IMR-90 (cell line): Measurements from ENCODE around the gene CFAP58. TPM values are rescaled to one million over a fixed set of nuclear protein-coding genes. Genes with fewer than 3 reads are reported as not detected.

Experiments used
- ATAC-seq: fragments of 200-7000 bp; cut with Tn5 transposase; 2 replicates; pipeline ENCODE4 v1.9.1; 2020; ENCODE audit warnings: low read depth, mild to moderate bottlenecking, moderate library complexity
- BruUV-seq: library from RNA; stranded (reverse); fragments of 400-500 nt; replicated peaks from 2 replicates; lab custom pipeline; 2021; lab: Mats Ljungman, UMichigan
- CTCF ChIA-PET: fragments of 300-600 bp; formaldehyde crosslinking; extraction: SDS; loops from one replicate; lab custom pipeline; 2021; ENCODE audit warnings: antibody characterized with exemption; lab: Yijun Ruan, JAX
- POLR2A ChIA-PET: fragments of 300-600 bp; sonication (Branson Sonifier 250); formaldehyde crosslinking; loops from one replicate; lab custom pipeline; 2022; ENCODE audit warnings: antibody characterized with exemption; ENCODE audit not compliant: unreplicated experiment; lab: Charles Lee
- DNase-seq: peaks from one replicate; pipeline ENCODE4 v3.0.0; 2013
- H2AFZ ChIP-seq: replicated peaks from 2 replicates; pipeline ENCODE3; 2013; ENCODE audit warnings: low read length, mild to moderate bottlenecking; ENCODE audit not compliant: poor library complexity
- H2AK5ac ChIP-seq: 2 replicates; pipeline ENCODE4 v1.6.1; 2013; ENCODE audit warnings: low read depth, low read length, inconsistent platforms
- H2AK9ac ChIP-seq: replicated peaks from 2 replicates; pipeline ENCODE3; 2013; ENCODE audit warnings: mild to moderate bottlenecking, low read depth, low read length, moderate library complexity; ENCODE audit not compliant: poor library complexity
- H2BK120ac ChIP-seq: 2 replicates; pipeline ENCODE4 v1.6.1; 2013; ENCODE audit warnings: low read depth, low read length, inconsistent platforms
- H2BK15ac ChIP-seq: 3 replicates; pipeline ENCODE4 v1.6.1; 2013; ENCODE audit warnings: low read depth, low read length, inconsistent platforms
- H2BK20ac ChIP-seq: 2 replicates; pipeline ENCODE4 v1.6.1; 2013; ENCODE audit warnings: low read depth, mild to moderate bottlenecking, inconsistent platforms, low read length, moderate library complexity
- H2BK5ac ChIP-seq: 2 replicates; pipeline ENCODE4 v1.6.1; 2013; ENCODE audit warnings: mild to moderate bottlenecking, low read depth, low read length, inconsistent platforms; ENCODE audit not compliant: poor library complexity, severe bottlenecking
- H3K14ac ChIP-seq: replicated peaks from 2 replicates; pipeline ENCODE4 v1.6.1; 2013; ENCODE audit warnings: low read depth, low read length, inconsistent platforms
- H3K18ac ChIP-seq: 2 replicates; pipeline ENCODE4 v1.6.1; 2013; ENCODE audit warnings: low read depth, low read length, control low read depth
- H3K23ac ChIP-seq: 2 replicates; pipeline ENCODE4 v1.6.1; 2013; ENCODE audit warnings: low read depth, low read length, inconsistent platforms
- H3K27ac ChIP-seq: 2 replicates; pipeline ENCODE4 v1.5.1; 2013; ENCODE audit warnings: mild to moderate bottlenecking, control low read depth, low read length; ENCODE audit not compliant: insufficient read depth
- H3K27me3 ChIP-seq: 2 replicates; pipeline ENCODE4 v1.6.1; 2013; ENCODE audit warnings: low read length; ENCODE audit not compliant: control insufficient read depth, insufficient read depth
- H3K36me3 ChIP-seq: 2 replicates; pipeline ENCODE4 v1.6.1; 2013; ENCODE audit warnings: low read length, mixed read lengths; ENCODE audit not compliant: control insufficient read depth, insufficient read depth
- H3K4ac ChIP-seq: 2 replicates; pipeline ENCODE4 v1.6.1; 2013; ENCODE audit warnings: low read depth, low read length, inconsistent platforms
- H3K4me1 ChIP-seq: 2 replicates; pipeline ENCODE4 v1.6.1; 2013; ENCODE audit warnings: low read length, mixed read lengths; ENCODE audit not compliant: control insufficient read depth, insufficient read depth
- H3K4me2 ChIP-seq: 2 replicates; pipeline ENCODE4 v1.6.1; 2013; ENCODE audit warnings: low read depth, mild to moderate bottlenecking, control low read depth, low read length, moderate library complexity
- H3K4me3 ChIP-seq: 2 replicates; pipeline ENCODE4 v1.5.1; 2013; ENCODE audit warnings: low read depth, mild to moderate bottlenecking, control low read depth, low read length, moderate library complexity; ENCODE audit not compliant: insufficient read depth
- H3K56ac ChIP-seq: 2 replicates; pipeline ENCODE4 v1.6.1; 2013; ENCODE audit warnings: low read length, inconsistent platforms; ENCODE audit not compliant: insufficient read depth; ENCODE audit errors: extremely low read depth
- H3K79me1 ChIP-seq, 2 experiments: 2 replicates each; pipeline ENCODE4 v1.6.1; 2013; ENCODE audit warnings: low read length in 2 of 2, inconsistent platforms in 1 of 2, low read depth in 1 of 2
- H3K9ac ChIP-seq: 2 replicates; pipeline ENCODE4 v1.6.1; 2013; ENCODE audit warnings: low read depth, low read length, control low read depth
- H3K9me1 ChIP-seq: 2 replicates; pipeline ENCODE4 v1.6.1; 2013; ENCODE audit warnings: low read length, inconsistent platforms; ENCODE audit not compliant: insufficient read depth
- H3K9me3 ChIP-seq: 2 replicates; pipeline ENCODE4 v1.6.1; 2013; ENCODE audit warnings: low read length; ENCODE audit not compliant: control insufficient read depth, insufficient read depth
- H4K20me1 ChIP-seq: 2 replicates; pipeline ENCODE4 v1.6.1; 2013; ENCODE audit warnings: low read length, inconsistent platforms; ENCODE audit not compliant: insufficient read depth
- H4K5ac ChIP-seq: 2 replicates; pipeline ENCODE4 v1.6.1; 2013; ENCODE audit warnings: mild to moderate bottlenecking, low read depth, low read length, control low read depth
- H4K8ac ChIP-seq, 2 experiments: 2 replicates each; pipeline ENCODE4 v1.6.1; 2013; ENCODE audit warnings: low read depth in 2 of 2, low read length in 2 of 2, control low read depth in 1 of 2, inconsistent platforms in 1 of 2
- H4K91ac ChIP-seq: 2 replicates; pipeline ENCODE4 v1.6.1; 2013; ENCODE audit warnings: low read depth, low read length, inconsistent platforms; ENCODE audit not compliant: insufficient read depth
- BHLHE40 ChIP-seq: fragments of 150-350 bp; IDR thresholded peaks from 2 replicates; pipeline ENCODE4 v1.6.1; 2016; ENCODE audit warnings: mild to moderate bottlenecking, low read depth, low read length
- CEBPB ChIP-seq: IDR thresholded peaks from 2 replicates; pipeline ENCODE4 v1.6.1; 2012; ENCODE audit warnings: low read depth, low read length, improper control_type of control experiment
- CHD1 ChIP-seq: IDR thresholded peaks from 2 replicates; pipeline ENCODE4 v1.6.1; 2012; ENCODE audit warnings: low read depth, low read length, improper control_type of control experiment
- FOS ChIP-seq: fragments of 150-350 bp; IDR thresholded peaks from 2 replicates; pipeline ENCODE4 v1.6.1; 2016; ENCODE audit warnings: low read depth, low read length
- MAFK ChIP-seq: IDR thresholded peaks from 2 replicates; pipeline ENCODE4 v1.6.1; 2012; ENCODE audit warnings: low read depth, low read length, improper control_type of control experiment
- MXI1 ChIP-seq: IDR thresholded peaks from 2 replicates; pipeline ENCODE4 v1.6.1; 2012; ENCODE audit warnings: low read depth, mild to moderate bottlenecking, low read length, moderate library complexity, borderline replicate concordance
- NFE2L2 ChIP-seq: fragments of 150-350 bp; IDR thresholded peaks from 2 replicates; pipeline ENCODE4 v1.6.1; 2016; ENCODE audit warnings: low read depth, mild to moderate bottlenecking, low read length
- RAD21 ChIP-seq: IDR thresholded peaks from 2 replicates; pipeline ENCODE4 v1.6.1; 2012; ENCODE audit warnings: low read length, improper control_type of control experiment
- RCOR1 ChIP-seq: IDR thresholded peaks from 2 replicates; pipeline ENCODE4 v1.6.1; 2012; ENCODE audit warnings: mild to moderate bottlenecking, low read length, improper control_type of control experiment; ENCODE audit not compliant: insufficient replicate concordance
- SMC3 ChIP-seq: fragments of 150-350 bp; IDR thresholded peaks from 2 replicates; pipeline ENCODE4 v1.6.1; 2016; ENCODE audit warnings: low read depth, mild to moderate bottlenecking, antibody characterized with exemption, low read length, moderate library complexity
- WGBS, 2 experiments: methylation state at CpG; one replicate each; pipeline versions ENCODE4 v1.1.5 to v1.1.7; 2013; ENCODE audit warnings: missing lambda C conversion rate in 2 of 2; ENCODE audit not compliant: insufficient read length in 1 of 2; ENCODE audit errors: extremely low coverage in 2 of 2; 5-methylcytosine and 5-hydroxymethylcytosine counted together
- dilution Hi-C: fragments of 300-500 bp; cut with HindIII; formaldehyde crosslinking; loops from one replicate; pipeline ENCODE4 v1.14.3; 2018; ENCODE audit warnings: low sequenced_read_pairs; ENCODE audit not compliant: unreplicated experiment
- in situ Hi-C: fragments of 300-500 bp; cut with MboI; formaldehyde crosslinking; loops from 3 replicates; pipeline ENCODE4 v1.14.3; 2019; ENCODE audit warnings: low sequenced_read_pairs, inconsistent platforms, mixed read lengths
- intact Hi-C: fragments of 100-400 bp; cut with micrococcal nuclease; formaldehyde crosslinking; loops from 2 replicates; pipeline ENCODE4 v1.10.0; 2022
- polyA plus RNA-seq, 3 experiments: library from polyadenylated mRNA; depleted of rRNA; stranded (reverse); fragments of >200 nt; gene quantifications; 2 replicates each; pipeline ENCODE4 v1.2.3, GENCODE V29; 2012; ENCODE audit warnings: low replicate concordance in 1 of 3
- total RNA-seq: library from RNA; depleted of rRNA; stranded (reverse); fragments of >200 nt; gene quantifications from 2 replicates; pipeline ENCODE4 v1.2.3, GENCODE V29; 2012
- TF ChIP-seq, protein P1 (sequence below): conservative IDR thresholded peaks from 2 replicates; pipeline ENCODE4 v1.5.1; 2012; ENCODE audit warnings: mild to moderate bottlenecking, low read depth, low read length, improper control_type of control experiment
- TF ChIP-seq, protein P2 (sequence below): fragments of 150-350 bp; IDR thresholded peaks from 2 replicates; pipeline ENCODE4 v1.6.1; 2017; ENCODE audit warnings: mild to moderate bottlenecking, antibody characterized with exemption, low read length, low read depth
- TF ChIP-seq, protein P3 (sequence below): fragments of 150-350 bp; IDR thresholded peaks from 2 replicates; pipeline ENCODE4 v1.6.1; 2016; ENCODE audit warnings: low read depth, mild to moderate bottlenecking, low read length, moderate library complexity, borderline replicate concordance

The CFAP58 gene
- total and polyA plus RNA-seq, 2 of the 4 experiments (the other 2 are of a cell fraction) = 0.36 to 0.72 TPM

DNA sequence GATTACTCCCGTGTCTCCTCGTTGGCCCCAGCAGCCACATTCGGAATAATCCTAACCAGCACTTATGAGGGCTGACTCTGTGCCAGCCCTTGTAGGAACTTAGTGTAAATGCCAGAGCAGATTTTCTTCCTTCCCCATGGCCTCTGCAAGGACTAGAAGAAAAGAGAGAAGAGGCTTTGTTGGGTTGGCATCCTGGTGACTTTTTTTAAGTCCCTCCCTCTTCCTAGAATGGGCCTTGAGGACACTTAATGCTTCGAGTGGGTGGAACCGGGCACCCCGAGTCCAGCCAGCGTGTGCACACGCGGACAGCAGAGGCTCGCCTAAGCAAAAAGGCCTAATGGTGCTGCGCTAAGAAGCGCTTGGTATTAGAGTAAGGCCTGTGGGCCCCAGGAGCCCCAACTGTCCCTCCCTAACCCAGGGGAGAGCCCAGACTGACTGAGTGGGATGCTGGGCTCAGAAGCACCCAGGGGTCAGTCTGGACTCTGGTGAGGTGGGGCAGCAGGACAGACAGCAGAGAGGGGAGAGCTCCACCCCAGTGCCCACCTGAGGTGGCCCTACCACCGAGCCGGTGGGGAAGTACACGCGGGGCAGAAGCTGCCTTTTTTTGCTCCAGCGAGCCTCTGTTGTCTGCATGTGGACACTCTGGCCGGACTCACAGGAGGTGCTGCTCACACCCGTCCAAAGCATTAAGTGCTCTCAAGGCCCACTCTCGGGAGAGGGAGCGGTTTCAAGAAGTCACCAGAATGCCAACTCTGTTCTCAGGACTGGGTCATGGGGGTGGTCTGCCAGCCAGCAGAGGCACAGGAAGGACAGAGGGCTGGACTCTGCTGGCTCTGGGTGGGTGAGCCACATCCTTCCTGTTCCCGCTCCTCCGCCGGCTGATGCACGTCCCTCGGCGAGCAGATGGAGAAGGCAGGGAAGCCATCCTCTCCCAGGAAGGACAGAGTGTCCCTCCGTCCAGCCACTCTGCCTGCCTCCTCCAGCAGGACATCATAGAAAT, 27.9 kb upstream of the CFAP58 start:
- Histone ChIP-seq H3K4me2 (no peak overlapping the region), H3K27ac (no peak overlapping the region), H3K18ac (no peak overlapping the region), H4K5ac (no peak overlapping the region), H2BK5ac (peak overlapping the region; percentile 43), H3K36me3 (no peaks in the 10 kb centered on the region; the same call in 1 of the 2 replicates), H4K8ac (0 out of 4 replicates have a peak overlapping the region, but pooled peaks of 1 of the 2 experiments have one; percentile 12), H3K4me1 (peaks cover 47% of the 10 kb centered on the region), H3K56ac (no peak overlapping the region), H3K9me3 (no peaks in the 10 kb centered on the region), H2BK15ac (0 out of 3 replicates have a peak overlapping the region, but pooled peaks have one; percentile 4), H3K23ac (peak overlapping the region; percentile 17; the same call in 1 of the 2 replicates), H3K79me1 (peaks cover 5 to 90% of the 10 kb centered on the region in 2 experiments; a peak in 2 of 4 replicates), H2AK9ac (peak overlapping the region; percentile 58), H3K4me3 (no peak overlapping the region), H3K9ac (no peak overlapping the region), H2BK20ac (no peak overlapping the region), H3K4ac (peak overlapping the region; percentile 18; the same call in 1 of the 2 replicates), H4K20me1 (peaks cover 99% of the 10 kb centered on the region), H3K27me3 (no peaks in the 10 kb centered on the region), H2BK120ac (no peak overlapping the region), H2AK5ac (peak overlapping the region; percentile 38; the same call in 1 of the 2 replicates), H3K9me1 (peaks cover 64% of the 10 kb centered on the region), H2AFZ (peak overlapping the region; percentile 47), H3K14ac (0 out of 2 replicates have a peak overlapping the region, but pooled peaks have one; percentile 40), H4K91ac (no peak overlapping the region)
- dilution Hi-C loops (no loop called here), intact Hi-C loops (no loop called here), in situ Hi-C loops (no loop called here)
- BruUV-seq = no TSS peak
- DNase-seq (no peak), ATAC-seq (no peak)
- ChIA-PET CTCF (no interaction called here), POLR2A (no interaction called here)
- WGBS, 2 experiments = 89% methylated on average over 11 of the region's 28 CpGs; no CpG with 5 or more reads in 1 of the 2 experiments
- no peak for TF ChIP-seq MXI1
- TF ChIP-seq CEBPB = no peak
- TF ChIP-seq SMC3 = no peak
- TF ChIP-seq NFE2L2 = no peak
- TF ChIP-seq, protein P1, sequence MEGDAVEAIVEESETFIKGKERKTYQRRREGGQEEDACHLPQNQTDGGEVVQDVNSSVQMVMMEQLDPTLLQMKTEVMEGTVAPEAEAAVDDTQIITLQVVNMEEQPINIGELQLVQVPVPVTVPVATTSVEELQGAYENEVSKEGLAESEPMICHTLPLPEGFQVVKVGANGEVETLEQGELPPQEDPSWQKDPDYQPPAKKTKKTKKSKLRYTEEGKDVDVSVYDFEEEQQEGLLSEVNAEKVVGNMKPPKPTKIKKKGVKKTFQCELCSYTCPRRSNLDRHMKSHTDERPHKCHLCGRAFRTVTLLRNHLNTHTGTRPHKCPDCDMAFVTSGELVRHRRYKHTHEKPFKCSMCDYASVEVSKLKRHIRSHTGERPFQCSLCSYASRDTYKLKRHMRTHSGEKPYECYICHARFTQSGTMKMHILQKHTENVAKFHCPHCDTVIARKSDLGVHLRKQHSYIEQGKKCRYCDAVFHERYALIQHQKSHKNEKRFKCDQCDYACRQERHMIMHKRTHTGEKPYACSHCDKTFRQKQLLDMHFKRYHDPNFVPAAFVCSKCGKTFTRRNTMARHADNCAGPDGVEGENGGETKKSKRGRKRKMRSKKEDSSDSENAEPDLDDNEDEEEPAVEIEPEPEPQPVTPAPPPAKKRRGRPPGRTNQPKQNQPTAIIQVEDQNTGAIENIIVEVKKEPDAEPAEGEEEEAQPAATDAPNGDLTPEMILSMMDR = no peak
- TF ChIP-seq RCOR1 = no peak
- no peak for TF ChIP-seq CHD1
- TF ChIP-seq, protein P2, sequence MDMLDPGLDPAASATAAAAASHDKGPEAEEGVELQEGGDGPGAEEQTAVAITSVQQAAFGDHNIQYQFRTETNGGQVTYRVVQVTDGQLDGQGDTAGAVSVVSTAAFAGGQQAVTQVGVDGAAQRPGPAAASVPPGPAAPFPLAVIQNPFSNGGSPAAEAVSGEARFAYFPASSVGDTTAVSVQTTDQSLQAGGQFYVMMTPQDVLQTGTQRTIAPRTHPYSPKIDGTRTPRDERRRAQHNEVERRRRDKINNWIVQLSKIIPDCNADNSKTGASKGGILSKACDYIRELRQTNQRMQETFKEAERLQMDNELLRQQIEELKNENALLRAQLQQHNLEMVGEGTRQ = no peak
- TF ChIP-seq RAD21 = no peak
- no peak for TF ChIP-seq MAFK
- TF ChIP-seq, protein P3, sequence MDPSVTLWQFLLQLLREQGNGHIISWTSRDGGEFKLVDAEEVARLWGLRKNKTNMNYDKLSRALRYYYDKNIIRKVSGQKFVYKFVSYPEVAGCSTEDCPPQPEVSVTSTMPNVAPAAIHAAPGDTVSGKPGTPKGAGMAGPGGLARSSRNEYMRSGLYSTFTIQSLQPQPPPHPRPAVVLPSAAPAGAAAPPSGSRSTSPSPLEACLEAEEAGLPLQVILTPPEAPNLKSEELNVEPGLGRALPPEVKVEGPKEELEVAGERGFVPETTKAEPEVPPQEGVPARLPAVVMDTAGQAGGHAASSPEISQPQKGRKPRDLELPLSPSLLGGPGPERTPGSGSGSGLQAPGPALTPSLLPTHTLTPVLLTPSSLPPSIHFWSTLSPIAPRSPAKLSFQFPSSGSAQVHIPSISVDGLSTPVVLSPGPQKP = no peak
- TF ChIP-seq FOS = no peak
- TF ChIP-seq BHLHE40 = no peak
